ENCODE data around the gene MYL11.
"Not testable (repeated sequence)": the region's sequence is repeated elsewhere in the genome, so short reads cannot be mapped to it uniquely, and the experiment has no call there.

The MYL11 gene

GRCh38 chr16:30371248-30371816 lies 3.3 kb upstream of the MYL11 start:
- no peak for DNase-seq

DNA sequence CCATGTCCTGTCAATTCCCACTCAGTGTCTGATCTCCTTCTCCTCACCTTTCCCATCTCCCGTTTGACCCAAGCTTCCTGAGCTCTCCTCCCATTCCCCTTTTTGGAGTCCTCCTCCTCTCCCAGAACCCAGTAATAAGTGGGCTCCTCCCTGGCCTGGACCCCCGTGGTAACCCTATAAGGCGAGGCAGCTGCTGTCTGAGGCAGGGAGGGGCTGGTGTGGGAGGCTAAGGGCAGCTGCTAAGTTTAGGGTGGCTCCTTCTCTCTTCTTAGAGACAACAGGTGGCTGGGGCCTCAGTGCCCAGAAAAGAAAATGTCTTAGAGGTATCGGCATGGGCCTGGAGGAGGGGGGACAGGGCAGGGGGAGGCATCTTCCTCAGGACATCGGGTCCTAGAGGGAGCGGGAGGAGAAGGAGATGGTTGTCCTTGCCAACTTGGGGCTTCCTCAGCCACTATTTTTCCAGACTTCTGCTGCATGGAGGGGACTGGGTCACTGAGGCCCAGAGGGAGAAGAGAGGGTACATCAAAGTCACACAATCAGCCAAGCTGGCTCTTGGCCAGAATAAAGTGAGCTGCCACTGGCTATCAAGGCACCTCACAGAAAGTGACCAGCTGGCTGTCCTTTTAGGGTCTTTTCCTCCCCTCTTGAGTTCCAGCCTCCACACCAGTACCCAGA lies 2.4 kb upstream of the MYL11 start:
- no peak for DNase-seq

DNA sequence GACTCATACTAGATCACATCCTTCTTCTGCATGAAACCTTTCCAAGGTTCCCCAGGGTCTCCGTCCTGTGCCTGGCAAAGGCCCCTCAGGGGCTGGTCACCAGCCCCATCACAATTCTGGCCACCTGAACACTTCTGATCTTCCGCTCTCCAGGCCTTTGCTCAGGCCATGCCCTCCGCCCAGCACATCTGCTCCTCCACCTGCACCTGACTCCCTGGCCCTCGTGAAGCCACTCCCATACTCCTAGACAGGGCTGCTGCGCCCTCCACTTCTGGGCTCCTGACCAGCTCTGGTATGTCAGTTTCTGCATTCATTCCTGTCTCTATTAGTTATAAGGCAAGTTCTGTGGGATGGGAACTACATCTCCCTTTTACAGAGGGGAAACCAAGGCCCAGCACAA lies 1.9 kb upstream of the MYL11 start:
- no peak for DNase-seq

DNA sequence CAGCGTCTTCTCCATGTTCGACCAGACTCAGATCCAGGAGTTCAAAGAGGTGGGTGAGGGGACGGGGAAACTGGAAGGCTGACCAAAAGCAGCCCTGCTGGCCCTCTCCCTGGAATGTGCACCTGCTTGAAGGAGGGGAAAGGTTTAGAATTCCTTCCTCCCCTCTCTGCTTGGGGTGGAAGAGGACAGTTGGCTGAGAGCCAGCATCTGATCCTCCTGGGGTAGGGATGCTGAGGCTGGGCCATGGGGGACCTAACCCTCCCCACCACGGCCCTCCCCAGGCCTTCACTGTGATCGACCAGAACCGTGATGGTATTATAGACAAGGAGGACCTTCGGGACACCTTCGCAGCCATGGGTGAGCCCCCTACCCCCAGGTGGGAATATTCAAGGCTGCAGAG lies 1.3 kb downstream of the MYL11 start:
- no peak for DNase-seq

- no peak for DNase-seq
Measured at GRCh38 chr16:30376461-30376902, 1.9 kb downstream of the MYL11 start.

DNA sequence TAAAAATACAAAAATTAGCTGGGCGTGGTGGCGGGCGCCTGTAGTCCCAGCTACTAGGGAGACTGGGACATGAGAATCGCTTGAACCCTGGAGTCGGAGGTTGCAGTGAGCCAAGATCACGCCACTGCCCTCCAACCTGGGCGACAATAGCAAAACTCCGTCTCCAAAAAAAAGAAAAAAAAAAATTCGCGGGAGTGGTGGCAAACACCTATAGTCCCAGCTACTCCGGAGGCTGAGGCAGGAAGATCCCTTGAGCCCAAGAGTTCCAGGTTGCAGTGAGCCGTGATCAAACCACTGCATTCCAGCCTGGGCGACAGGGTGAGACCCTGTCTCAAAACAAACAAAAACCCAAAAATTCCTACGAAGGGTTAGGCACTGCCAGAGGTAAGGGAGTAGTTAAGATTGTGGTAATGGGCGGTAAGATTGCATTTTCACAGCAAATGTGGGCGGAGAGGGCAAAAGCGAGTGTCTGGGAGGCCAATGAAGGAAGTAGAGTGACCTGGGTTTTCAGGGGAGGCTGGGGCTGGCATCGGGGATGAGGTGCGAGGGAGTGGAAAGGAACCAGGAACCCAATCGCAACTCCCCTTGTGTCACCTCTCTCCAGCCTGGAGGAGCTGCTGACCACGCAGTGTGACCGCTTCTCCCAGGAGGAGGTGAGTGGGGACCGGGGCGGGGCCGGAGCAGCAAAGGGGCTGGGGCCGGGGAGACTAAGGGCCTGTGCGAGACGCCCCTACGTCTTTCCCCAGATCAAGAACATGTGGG lies 2.6 kb downstream of the MYL11 start:
- DNase-seq: no peak

GRCh38 chr16:30377812-30378235 lies 3.2 kb downstream of the MYL11 start:
- DNase-seq: peak; percentile 67 to 94 (median 84)

DNA sequence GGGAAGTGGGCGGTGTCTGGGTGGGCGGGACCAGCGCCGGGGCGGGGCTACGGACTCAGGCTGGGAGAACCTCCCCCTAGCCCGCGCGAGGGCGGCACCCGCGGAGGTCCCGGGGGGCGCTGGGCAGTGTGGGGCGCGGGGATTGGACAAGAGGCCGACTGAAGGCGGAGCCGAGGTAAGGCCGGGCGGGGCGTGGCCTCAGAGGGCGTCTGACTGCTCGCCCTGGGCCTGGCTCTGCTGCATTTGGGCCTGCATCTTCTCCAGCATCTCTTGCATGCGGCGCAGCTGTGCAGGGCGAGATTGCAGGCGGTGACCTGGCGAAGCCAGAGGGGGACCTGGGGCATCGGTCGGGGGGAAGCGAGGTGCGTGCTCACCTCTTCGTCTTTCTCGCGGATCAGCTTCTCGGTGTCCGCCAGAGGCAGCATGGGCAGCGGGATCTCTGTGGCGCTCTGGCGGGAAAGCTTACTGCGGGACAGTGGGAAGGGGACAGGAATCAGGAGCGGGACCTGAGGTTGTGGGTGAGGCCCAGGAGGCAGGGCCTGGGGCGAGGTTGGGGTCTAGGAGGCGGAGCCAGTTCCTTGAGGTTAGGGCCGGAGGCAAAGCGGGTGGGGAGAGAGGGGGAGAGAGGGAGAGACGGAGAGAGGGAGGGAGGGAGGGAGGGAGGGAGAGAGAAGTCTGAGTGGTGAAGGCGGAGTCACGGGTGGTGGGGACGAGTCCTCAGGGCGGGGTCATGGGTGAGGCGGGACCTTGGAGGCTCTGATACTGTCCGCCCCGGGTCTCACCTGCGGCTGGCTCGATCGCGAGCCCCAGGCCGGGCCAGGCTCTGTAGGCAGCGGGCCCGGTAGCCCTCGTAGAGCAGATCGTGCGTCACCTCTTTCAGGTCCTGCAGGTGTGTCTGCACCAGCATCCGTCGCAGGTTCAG lies 3.9 kb downstream of the MYL11 start:
- DNase-seq: peak; percentile 98 to 100 (median 99)

GRCh38 chr16:30379158-30379783 lies 4.7 kb downstream of the MYL11 start:
- no peak for DNase-seq

GRCh38 chr16:30380072-30380802 lies 5.6 kb downstream of the MYL11 start:
- no peak for DNase-seq

DNA sequence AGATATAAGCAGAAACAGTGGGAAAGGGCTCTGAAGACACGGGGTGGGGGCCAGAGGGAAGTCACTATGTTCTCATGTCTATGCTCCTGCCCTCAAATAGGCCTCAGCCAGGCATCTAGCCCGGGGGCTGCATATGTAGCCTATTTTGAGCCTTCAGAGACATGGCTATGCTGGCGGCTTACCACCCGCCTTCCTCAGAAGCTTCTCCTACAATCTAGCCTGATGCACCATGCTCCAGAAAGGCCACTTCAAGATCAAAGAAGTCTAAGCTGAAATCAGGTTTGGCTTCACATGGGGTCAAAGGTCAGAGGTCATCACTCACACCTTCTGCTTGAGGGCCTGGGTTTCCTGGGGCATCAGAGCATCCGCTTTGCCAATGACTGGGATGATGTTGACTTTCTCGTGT lies 6.2 kb downstream of the MYL11 start:
- DNase-seq: peak in 1 of 5 experiments; percentile 48

DNA sequence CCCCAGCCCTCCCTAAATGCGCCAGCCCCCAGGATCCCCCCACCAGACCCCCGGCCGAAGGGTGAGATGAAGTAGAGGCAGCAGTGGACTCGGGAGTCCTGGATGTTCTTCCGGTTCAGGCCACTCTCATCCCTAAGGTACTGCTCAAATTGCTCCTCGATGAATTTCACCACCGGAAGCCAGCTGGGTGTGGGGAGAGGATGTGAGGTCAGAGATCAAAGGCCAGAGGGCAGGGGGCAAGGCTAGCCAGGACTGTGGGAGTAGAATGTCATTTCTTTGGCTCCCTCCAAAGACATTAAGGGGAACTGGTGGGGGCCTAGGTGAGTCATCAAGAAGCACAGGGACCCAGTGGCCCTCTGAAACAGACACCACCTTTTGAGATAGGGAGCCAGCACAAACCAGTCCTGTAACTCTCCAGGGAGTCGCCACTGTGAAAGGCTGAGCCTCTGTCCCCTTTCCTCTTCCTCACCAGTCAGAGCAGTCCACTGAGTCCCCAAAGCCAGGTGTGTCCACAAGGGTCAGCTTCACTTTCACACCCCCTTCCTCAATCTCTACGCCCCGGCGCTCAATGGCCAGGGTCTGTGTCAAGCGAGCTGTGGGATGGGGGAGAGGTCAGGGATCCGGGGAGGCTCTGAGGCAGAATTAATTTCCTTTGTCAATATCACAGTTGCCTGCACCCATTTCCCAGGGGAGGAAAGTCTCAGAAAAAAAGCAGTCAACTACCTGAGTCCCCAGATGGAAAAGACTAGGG lies 6.9 kb downstream of the MYL11 start:
- peak in 2 of 5 experiments; percentile 11 to 71 for DNase-seq

DNA sequence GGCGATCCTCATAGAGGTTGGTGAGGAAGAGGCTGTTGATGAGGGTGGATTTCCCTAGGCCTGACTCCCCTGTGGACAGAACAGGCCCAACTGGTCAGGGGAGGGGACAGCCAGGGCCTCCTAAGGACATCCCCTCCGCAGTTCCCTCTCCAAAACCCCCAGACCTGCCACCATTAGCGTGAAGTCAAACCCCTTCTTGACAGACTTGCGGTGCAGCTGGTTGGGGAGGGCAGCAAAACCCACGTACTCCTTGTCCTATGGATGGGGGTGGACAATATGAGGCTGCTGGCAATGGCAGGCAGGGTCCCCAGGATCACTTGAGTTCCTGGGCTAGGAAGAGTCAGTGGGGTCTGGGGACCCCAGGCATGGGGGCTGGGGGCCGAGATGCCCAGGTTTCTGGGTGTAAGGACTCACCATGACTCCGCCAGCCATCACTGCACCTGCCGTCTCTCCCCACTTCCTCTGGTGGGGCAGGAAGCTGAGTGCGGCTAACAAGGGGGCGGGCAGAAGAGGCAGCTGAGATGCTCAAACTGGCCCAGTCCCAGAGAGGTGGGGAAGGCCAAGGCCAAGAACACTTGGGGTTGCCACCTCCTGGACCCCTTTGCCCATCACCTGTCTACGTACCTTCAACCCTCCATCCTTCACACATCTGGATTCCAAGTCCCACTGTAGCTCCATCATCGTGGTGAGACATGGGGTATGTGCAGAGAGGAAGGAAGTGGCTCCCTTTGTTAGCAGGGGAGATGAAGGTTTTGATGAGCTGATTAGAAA lies 7.7 kb downstream of the MYL11 start, which contains the start of gene SEPTIN1:
Gene SEPTIN1, minus strand, starts transcription at position 451 of the 771 bp plus-strand sequence. Its CDS starts 19 bp downstream, at position 432.
- DNase-seq: peak; percentile 47 to 93 (median 67)

- no peak for DNase-seq
Measured at GRCh38 chr16:30383521-30383920, 8.9 kb downstream of the MYL11 start.

DNA sequence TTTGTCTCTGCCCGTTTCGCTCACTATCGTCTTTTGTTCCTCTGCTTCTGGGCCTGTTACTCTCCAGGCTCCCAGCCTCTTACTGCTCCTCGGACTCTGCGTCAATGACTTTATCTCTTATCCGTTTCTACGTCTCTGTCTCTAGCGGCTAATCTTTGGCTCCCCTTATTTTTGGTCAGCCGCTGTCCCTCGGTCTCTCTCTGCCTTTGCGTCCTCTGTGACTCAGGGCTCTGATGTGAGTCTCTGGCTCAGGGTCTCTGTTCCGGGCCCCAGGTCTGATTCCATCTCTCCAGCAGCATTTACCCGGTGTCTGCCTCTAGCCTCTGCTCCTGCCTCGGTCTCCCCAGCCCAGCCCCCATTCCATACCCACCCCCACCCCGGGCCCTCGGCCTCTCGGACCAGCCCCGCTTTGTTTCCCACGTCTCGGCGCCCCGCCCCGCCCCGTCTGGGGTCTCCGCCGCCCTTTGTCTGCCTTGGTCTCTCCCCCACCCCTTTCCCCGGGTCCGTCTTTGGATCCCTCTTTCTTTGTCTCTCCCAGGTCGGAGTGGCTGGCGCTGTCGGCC lies 20.1 kb downstream of the MYL11 start:
- DNase-seq: no peak

- DNase-seq: peak in 4 of 5 experiments; percentile 29 to 60 (median 44)
Measured at GRCh38 chr16:30395155-30395991, 20.8 kb downstream of the MYL11 start, which contains the start of gene ZNF48. Gene ZNF48 (plus strand): TSS chr16:30395420. CDS start chr16:30395795, 375 bp downstream.

- no peak for DNase-seq
Measured at GRCh38 chr16:30395992-30396585, 21.5 kb downstream of the MYL11 start.

DNA sequence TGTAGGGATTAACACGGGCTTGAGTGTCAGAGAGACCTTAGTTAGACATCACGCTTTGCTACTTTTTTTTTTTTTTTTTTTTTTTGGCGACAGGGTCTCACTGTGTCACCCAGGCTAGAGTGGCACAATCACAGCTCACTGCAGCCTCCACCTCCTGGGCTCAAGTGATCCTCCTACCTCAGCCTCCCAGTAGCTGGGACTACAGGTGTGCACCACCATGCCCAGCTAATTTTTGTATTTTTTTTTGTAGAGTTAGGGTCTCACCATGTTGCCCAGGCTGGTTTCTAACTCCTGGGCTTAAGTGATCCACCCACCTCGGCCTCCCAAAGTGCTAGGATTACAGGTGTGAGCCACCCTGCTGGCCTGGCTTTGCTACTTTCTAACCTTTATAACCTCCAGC lies 22.0 kb downstream of the MYL11 start:
- not testable (repeated sequence) for DNase-seq
